HL-60/S4 (cell line): ENCODE measurements around the gene MYOF.
"Not testable (repeated sequence)": the region's sequence is repeated elsewhere in the genome, so short reads cannot be mapped to it uniquely, and the experiment has no call there.

ENCODE experiments used
- in situ Hi-C: fragments of 300-500 bp; cut with MboI; formaldehyde crosslinking; loops from 2 replicates; pipeline ENCODE4 v1.14.3; 2022; ENCODE audit warnings: low sequenced_read_pairs

Gene MYOF

GRCh38 chr10:93461109-93461806 is 20.9 kb downstream of the MYOF start:
- in situ Hi-C loops: no loop called here

DNA sequence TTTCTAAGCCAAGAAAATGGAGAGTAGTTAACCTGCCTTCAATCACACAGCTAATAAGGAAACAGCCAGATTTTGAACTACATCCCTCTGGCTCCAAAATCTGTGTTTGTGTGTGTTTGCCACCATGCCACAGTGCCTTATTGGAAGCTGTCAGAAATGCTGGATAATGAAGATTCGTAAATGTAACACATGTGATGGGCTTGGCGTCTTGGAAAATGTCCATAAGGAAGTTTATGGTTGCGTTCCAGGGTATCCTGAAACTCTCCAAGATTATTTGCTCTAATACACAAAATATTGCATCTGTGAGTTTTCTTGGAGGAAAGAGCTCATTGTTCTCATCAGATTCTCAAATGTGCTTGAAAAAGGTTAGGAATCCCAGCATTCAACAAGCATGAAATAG is 22.7 kb downstream of the MYOF start:
- in situ Hi-C loops: no loop called here

DNA sequence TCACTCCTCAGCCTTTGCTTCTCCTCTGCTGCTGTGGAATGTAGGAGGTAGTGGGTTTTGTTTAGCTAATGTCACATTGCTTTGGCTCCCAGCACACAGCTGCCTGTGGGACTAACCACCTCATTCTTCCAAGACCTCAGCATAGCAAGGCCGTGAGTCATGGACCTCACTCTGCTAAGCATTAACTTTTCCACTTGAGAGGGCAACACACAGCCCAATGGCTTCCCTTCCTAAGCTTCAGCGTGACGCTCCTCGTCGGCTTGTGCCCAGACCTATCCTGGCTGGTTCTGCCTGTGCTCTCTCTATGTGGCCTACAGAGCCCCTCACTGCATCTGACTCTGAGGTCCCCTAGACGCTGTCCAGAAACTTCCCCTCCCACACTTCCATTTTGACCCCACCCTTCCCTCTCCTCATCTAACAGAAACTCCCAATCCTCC is 23.3 kb downstream of the MYOF start:
- in situ Hi-C loops: no loop called here

- in situ Hi-C loops: no loop called here
Observed at GRCh38 chr10:93457511-93457910, 24.6 kb downstream of the MYOF start.

- in situ Hi-C loops: no loop called here
Observed at GRCh38 chr10:93456480-93456879, 25.7 kb downstream of the MYOF start.

- in situ Hi-C loops: no loop called here
Observed at GRCh38 chr10:93454736-93455135, 27.4 kb downstream of the MYOF start.

GRCh38 chr10:93454146-93454545 is 28.0 kb downstream of the MYOF start:
- in situ Hi-C loops: no loop called here

DNA sequence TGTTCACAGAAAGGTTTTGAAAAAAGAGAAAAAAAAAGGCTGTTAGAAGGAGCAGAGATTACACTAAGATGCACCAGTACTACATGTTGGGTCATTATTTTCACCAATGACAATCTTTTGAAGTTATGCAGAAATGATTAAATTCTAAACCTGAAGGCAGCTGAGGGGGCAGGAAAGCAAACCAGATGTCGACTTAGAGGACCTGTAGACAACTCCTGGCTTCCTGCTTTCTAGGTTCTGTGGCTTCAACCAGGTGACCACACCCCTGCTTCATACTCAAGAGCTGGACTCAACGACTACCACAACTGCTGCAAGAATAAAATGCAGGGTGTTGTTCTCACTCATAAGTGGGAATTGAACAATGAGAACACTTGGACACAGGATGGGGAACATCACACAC is 30.0 kb downstream of the MYOF start:
- in situ Hi-C loops: no loop called here

DNA sequence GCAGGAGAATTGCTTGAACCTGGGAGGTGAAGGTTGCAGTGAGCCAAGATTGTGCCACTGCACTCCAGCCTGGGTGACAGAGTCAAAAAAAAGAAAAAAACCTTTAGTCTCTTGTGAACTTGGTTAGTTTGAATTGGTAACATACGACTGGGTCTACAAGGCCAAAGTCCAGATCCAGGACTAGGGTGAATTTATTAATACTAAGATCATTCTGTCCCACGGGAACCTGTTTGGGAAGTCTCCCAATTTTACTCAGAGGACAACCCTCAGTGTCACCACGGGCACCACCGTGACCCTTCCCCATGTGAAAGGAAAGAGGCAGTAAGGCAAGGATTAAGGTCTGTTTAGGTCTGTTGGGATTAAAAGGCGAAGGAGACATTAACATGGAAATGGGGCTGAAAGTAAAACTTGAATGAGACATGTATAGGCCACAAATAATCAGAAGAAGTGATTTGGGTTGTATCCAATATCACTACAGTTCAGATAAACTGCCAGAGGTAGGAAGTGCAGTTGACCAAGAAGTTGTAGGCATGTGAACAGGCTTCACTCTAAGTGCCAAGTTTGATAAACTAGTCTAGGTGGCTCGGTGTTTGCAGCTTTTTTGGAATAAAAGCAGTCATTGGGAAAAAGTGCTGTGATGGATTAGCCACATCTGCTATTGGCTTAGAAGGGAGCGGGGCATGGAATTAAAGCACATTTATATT is 30.7 kb downstream of the MYOF start:
- in situ Hi-C loops: no loop called here

DNA sequence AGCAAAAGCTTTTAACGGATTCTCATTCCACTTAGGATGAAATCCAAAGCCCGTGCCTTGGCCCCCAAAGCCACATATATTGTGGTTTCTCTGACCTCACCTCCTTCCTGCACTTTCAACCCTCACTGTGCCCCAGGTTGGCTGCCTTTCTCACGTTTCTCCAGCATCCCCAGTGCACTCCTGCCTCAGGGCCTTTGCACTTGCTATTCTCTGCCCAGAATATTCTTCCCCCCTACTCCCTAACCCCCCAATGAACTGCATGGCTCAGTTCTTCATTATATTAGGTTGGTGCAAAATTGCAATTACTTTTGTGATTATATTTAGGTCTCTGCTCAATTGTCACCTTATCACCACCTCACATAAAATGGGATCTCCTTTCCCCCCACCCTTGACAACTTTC is 34.2 kb downstream of the MYOF start:
- in situ Hi-C loops: no loop called here

DNA sequence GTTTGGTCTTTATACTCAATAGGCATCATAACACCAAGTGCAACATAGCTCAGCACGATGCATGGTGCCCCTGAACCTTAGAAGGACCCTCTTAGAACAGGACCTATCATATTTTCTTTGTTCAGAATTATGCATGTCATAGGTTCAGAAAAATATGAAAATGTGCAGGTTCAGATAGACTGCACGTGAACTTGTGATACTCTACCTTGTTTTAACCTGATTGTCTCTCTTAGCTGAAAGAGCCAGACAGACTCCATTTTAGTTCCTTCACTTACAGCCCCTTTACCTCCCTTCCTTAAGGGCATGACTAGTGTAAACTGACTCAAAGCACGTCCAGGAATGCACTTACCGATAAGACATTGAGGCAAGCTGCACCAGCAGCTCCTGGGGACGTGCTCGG is 35.1 kb downstream of the MYOF start:
- in situ Hi-C loops: no loop called here

DNA sequence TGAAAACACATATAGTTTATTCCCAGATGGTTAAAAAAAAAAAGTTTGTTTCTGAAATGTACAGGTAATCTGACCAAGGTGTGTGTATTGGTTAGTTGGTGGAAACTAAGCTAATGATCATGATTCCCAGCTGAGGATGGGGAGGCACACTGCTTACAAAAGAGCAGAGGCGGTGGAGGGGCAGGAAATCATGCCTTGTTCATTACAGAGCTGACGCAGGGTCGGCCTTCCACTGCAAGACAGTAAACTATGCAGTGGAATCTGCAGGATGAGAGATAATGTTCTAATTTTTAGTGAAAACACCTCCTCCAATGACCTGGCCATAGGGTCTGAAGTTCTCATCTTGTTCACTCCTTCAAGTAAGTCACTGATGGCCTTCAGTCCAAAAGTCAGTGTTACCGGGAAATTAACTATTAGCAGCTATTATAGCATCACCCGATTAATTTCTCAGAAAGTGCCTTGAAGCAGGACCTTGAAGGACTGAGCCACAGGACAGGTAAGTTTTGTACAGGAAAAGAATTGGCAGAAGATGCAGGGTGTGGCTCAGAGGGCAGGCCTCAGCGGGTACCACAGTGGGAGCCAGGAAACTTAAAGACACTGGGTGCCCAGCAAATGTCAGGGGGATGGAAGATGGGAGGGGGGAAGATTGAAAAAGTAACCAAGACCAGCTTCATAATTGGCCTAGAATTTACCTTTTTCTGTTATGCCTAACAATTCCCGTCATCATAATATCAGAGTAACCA is 36.0 kb downstream of the MYOF start:
- in situ Hi-C loops: no loop called here

DNA sequence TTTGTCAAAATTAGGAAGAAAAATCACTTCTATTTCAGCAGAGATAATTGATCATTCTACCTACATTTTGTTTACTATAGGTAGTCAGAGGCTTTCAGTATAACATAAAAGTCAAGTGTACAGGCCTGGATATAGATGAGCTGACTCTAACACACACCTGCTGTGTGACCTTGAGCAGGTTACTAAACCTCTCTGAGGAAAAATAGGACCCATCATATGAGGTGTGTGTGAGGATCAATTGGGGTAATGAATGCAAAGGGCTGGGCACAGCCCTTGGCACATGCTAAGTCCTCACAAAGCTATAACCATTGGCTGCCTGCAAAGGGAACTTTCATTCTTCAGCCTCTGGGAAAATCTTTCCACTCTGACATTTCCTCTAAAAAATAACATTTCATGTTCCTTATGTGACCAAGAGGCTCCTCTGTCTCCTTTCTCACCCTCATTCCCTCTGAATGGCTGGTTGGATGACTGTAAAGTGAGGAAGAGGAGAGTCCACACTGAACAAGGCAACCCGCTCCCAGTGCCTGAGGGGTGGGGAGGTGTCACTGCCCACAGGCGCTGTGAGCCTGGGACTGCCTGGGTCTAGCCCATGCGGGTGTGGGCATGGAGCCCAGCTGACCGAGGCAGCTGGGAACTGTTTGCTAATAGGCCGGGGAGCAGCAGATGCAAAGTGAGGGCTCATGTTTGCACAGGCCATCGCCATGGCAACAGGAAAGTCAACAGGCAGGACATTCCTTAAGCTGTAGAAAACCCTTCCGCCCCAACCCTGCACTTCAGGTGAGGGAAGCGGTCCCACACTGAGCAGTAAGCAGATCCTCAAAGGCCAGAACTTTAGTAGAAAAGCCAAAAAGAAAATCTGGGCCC is 36.8 kb downstream of the MYOF start:
- in situ Hi-C loops: no loop called here

DNA sequence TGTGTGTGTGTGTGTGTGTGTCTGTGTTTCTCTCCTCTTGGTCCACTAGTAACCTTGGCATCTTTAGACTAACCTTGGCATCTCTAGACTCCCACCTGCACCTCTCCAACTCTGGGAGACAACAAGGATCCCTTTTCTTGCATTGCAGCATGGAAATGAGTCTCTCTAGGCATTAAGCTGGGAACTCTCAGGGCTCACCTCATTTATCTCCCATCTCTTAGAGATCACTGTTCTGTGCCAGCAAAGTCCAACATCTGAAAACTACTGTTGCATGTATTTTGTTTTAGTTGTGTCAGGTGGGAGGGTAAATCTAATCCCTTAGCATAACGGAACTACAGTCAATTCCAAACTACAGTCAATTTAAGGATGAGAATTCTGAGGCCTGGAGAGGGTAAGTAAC is 38.7 kb downstream of the MYOF start:
- in situ Hi-C loops: no loop called here

GRCh38 chr10:93442721-93443120 is 39.4 kb downstream of the MYOF start:
- in situ Hi-C loops: not testable (repeated sequence)

DNA sequence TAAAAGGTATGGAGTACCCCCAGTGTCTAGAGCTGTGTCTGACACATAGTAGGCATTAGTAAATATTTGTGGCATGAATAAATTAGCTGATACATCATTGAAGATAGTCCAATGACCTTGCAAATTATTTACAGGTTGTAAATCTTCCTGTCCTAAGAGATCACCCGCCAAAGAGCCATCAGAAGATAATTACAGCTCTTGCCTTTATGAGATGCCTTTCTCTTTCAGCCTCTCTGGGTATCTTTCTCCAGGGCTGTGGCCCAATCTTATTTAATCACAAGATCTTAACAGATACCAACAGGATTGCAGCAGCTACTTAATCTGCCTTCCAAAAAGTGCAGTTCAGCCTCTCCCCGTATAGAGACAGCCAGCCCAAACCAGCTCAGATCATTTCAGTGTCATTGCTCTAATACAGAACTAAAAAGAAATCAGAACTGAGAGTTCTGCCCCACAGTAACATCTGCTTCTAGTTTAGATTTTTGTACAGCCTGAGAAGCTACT is 41.5 kb downstream of the MYOF start:
- in situ Hi-C loops: no loop called here

GRCh38 chr10:93438613-93439253 is 43.4 kb downstream of the MYOF start:
- in situ Hi-C loops: no loop called here

DNA sequence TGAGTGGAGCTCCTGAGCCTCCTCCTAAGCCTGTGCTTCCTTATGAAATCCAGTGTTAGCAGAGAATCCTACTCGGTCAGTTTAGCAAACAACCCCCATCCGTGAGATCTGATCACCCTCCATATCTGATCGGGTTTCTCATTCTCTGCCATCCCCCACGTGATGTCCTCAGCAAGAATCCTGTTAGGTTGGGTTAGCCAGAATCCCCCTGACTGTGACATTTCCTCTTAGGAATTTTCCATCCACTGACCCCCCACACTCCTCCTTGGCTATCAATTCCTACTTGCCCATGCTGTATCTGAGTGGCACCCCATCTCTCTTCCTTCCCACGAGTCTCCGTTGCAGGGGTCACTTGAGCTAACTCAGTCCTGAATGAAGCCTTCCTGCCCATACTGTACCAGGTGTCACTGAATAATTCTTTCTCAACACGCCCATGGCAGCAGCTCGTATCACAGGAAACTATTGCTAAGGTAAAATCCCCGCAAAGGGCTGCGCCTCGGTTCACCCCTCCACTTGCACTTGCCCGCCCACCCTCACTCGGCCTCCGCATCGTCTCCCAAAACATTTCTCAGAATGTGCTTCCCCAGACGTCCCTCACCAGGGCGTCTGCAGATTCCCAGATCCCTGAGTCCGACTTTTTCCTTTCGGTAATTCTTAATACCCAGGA is 44.1 kb downstream of the MYOF start:
- in situ Hi-C loops: no loop called here

- in situ Hi-C loops: no loop called here
Observed at GRCh38 chr10:93437086-93437945, 44.8 kb downstream of the MYOF start.
